T-cell (primary cell): ENCODE data around the gene PLCL1. TPM values are rescaled to one million over a fixed set of nuclear protein-coding genes. Genes with fewer than 3 reads are reported as not detected.
A peak's percentile ranks its signal among the peaks of the same experiment; 100 is the strongest.

Source experiments
- ATAC-seq, 4 experiments: fragments of 200-7000 bp in 3 of 4; fragments of 150-1000 bp in 1 of 4; cut with Tn5 transposase; replicated peaks in 1 of 4; 1 replicate in 3 of 4; 2 replicates in 1 of 4; pipeline ENCODE4 v1.10.0; 2021; ENCODE audit warnings: moderate library complexity in 3 of 4, mild to moderate bottlenecking in 2 of 4, moderate number of reproducible peaks in 1 of 4
- CTCF ChIA-PET, 2 donors: fragments of 300-600 bp; sonication (Branson Sonifier 250); formaldehyde crosslinking; loops; one replicate each; lab custom pipeline; 2022; ENCODE audit warnings: antibody characterized with exemption in 2 of 2; lab: Charles Lee
- POLR2A ChIA-PET, 2 donors: fragments of 300-600 bp; sonication (Branson Sonifier 250); formaldehyde crosslinking; loops; one replicate each; lab custom pipeline; 2022; ENCODE audit warnings: antibody characterized with exemption in 2 of 2; lab: Charles Lee
- DNase-seq, 35 experiments: peaks; one replicate each; pipeline versions ENCODE4 v3.0.0 to v3.0.0-alpha.2; 2013 to 2023
- H3K27ac ChIP-seq: one replicate; pipeline ENCODE4 v1.5.1; 2013; ENCODE audit warnings: low read length
- H3K27me3 ChIP-seq, 2 experiments: replicated peaks in 1 of 2; 1 replicate in 1 of 2; 2 replicates in 1 of 2; pipeline versions ENCODE4 v1.6.1 to v1.7.0; 2013; ENCODE audit warnings: low read length in 1 of 2, mixed read lengths in 1 of 2; ENCODE audit not compliant: control insufficient read depth in 2 of 2, insufficient read depth in 2 of 2; ENCODE audit errors: extremely low read depth in 1 of 2
- H3K36me3 ChIP-seq, 2 donors: 1 replicate in 1 of 2; 2 replicates in 1 of 2; pipeline versions ENCODE4 v1.6.1 to v1.7.0; 2013; ENCODE audit warnings: low read length in 1 of 2; ENCODE audit not compliant: control insufficient read depth in 2 of 2, insufficient read depth in 1 of 2; ENCODE audit errors: extremely low read depth in 1 of 2
- H3K4me1 ChIP-seq, 2 experiments: 1 replicate in 1 of 2; 2 replicates in 1 of 2; pipeline versions ENCODE4 v1.6.1 to v1.7.0; 2013; ENCODE audit warnings: low read length in 2 of 2, mixed read lengths in 1 of 2; ENCODE audit not compliant: insufficient read depth in 2 of 2, control insufficient read depth in 1 of 2; ENCODE audit errors: extremely low read depth in 1 of 2
- H3K4me3 ChIP-seq, 2 donors: 1 replicate in 1 of 2; 2 replicates in 1 of 2; pipeline versions ENCODE4 v1.5.1 to v1.7.0; 2013; ENCODE audit warnings: mild to moderate bottlenecking in 2 of 2, low read length in 1 of 2, moderate library complexity in 1 of 2; ENCODE audit not compliant: control insufficient read depth in 1 of 2; ENCODE audit errors: extremely low read depth in 1 of 2
- H3K9me3 ChIP-seq: 2 replicates; pipeline ENCODE4 v1.7.0; 2013
- H3K27ac Mint-ChIP-seq, 2 donors: one replicate each; pipeline ENCODE4 v1.8.0; 2020 to 2021; ENCODE audit warnings: mild to moderate bottlenecking in 2 of 2, mixed read lengths in 2 of 2
- H3K27me3 Mint-ChIP-seq, 2 donors: one replicate each; pipeline ENCODE4 v1.8.0; 2021 to 2022; ENCODE audit warnings: mixed read lengths in 2 of 2
- H3K36me3 Mint-ChIP-seq: one replicate; pipeline ENCODE4 v1.8.0; 2021; ENCODE audit warnings: mixed read lengths
- H3K4me1 Mint-ChIP-seq, 3 donors: one replicate each; pipeline ENCODE4 v1.8.0; 2020 to 2022; ENCODE audit warnings: mixed read lengths in 3 of 3, mild to moderate bottlenecking in 1 of 3
- H3K4me3 Mint-ChIP-seq, 3 donors: one replicate each; pipeline ENCODE4 v1.8.0; 2020 to 2022; ENCODE audit warnings: mild to moderate bottlenecking in 3 of 3, mixed read lengths in 3 of 3, moderate library complexity in 3 of 3
- H3K9me3 Mint-ChIP-seq, 3 donors: one replicate each; pipeline ENCODE4 v1.8.0; 2020 to 2022; ENCODE audit warnings: mixed read lengths in 3 of 3
- WGBS: methylation state at CpG from one replicate; pipeline ENCODE4 v1.1.5; 2013; ENCODE audit warnings: missing lambda C conversion rate; ENCODE audit not compliant: insufficient coverage; 5-methylcytosine and 5-hydroxymethylcytosine counted together
- total RNA-seq, 35 experiments: library from RNA in 6 of 35; stranded (reverse) in 6 of 35; fragments of 120-200 nt in 1 of 35; gene quantifications; one replicate each; pipeline versions ENCODE4 v1.2.1 to v1.2.4 and lab custom pipeline; 2013 to 2026

The PLCL1 gene
- total RNA-seq, 5 donors from 2014 or later (not counting 1 experiment from before 2014, with no cell fraction given) = 15.3 to 24.7 (median 20.3) TPM

- Mint-ChIP-seq H3K27me3 (no peaks in the 10 kb centered on the region), H3K9me3 (no peaks in the 10 kb centered on the region), H3K27ac (peak overlapping the region; percentile 49 to 67), H3K36me3 (peaks cover 15% of the 10 kb centered on the region), H3K4me3 (no peak overlapping the region), H3K4me1 (peaks cover 55 to 67% (median 60%) of the 10 kb centered on the region in 3 donors)
- H3K27me3 ChIP-seq = no peaks in the 10 kb centered on the region
- H3K36me3 ChIP-seq = no peaks in the 10 kb centered on the region
- DNase-seq = no peak
- ChIA-PET POLR2A (no interaction called here), CTCF (interaction anchor here in 1 of 2 donors (0.6 kb wide), 2 partner anchors 260 to 391 kb away, joined by 3 read pairs; no protein-coding TSS in a partner anchor)
- H3K27ac ChIP-seq = no peak overlapping the region
- H3K4me3 ChIP-seq = no peak overlapping the region
- no peak for ATAC-seq
- H3K4me1 ChIP-seq = peaks cover 13 to 44% of the 10 kb centered on the region in 2 experiments
- WGBS = no CpG with 5 or more reads among the region's 1 CpG
- H3K9me3 ChIP-seq = no peaks in the 10 kb centered on the region
Observed at GRCh38 chr2:197888321-197888720, 83.9 kb downstream of the PLCL1 start.

- POLR2A ChIA-PET = interaction anchor here in 1 of 2 donors (0.5 kb wide), 1 partner anchor 37 kb away, joined by 3 read pairs; no protein-coding TSS in a partner anchor
- Mint-ChIP-seq H3K27me3 (no peaks in the 10 kb centered on the region), H3K4me3 (peak overlapping the region; percentile 13 to 54 (median 28)), H3K36me3 (peaks cover 15% of the 10 kb centered on the region), H3K9me3 (no peaks in the 10 kb centered on the region), H3K27ac (peak overlapping the region; percentile 90 to 95), H3K4me1 (peaks cover 60 to 71% (median 60%) of the 10 kb centered on the region in 3 donors)
- Histone ChIP-seq H3K4me1 (peaks cover 17 to 48% of the 10 kb centered on the region in 2 experiments), H3K9me3 (no peaks in the 10 kb centered on the region), H3K36me3 (no peaks in the 10 kb centered on the region), H3K27ac (peak overlapping the region; percentile 50), H3K4me3 (no peak overlapping the region), H3K27me3 (no peaks in the 10 kb centered on the region)
- WGBS = 22% methylated on average over 2 of the region's 2 CpGs
- peak in 19 of 35 experiments; percentile 5 to 63 (median 32) for DNase-seq
- ATAC-seq = peak; percentile 77 to 90 (median 86)
- CTCF ChIA-PET = interaction anchor here (1.1 kb wide), 2 partner anchors 47 to 51 kb away, joined by 3 to 6 read pairs; no protein-coding TSS in a partner anchor
Observed at GRCh38 chr2:197889041-197889440, 84.6 kb downstream of the PLCL1 start.

DNA sequence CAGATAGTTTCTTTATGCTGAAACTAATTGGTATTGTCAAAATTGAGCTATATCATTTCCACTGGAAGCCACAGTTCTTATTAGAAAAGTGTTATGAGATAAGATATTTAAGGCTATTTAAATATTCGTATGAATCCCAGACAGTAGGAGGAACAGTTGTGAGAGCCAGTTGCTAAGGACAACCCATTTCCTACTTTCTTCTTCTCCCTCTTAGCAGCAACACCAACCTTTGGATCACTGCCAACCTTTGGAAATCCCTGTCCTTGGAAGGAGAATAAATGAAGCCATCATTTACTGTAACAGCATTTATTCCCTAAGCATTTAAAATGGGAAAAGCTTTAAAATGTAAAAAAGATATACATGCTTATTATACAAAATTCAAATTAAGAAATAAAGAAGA is 85.8 kb downstream of the PLCL1 start:
- H3K36me3 ChIP-seq = no peaks in the 10 kb centered on the region
- H3K27me3 Mint-ChIP-seq = no peaks in the 10 kb centered on the region
- DNase-seq (no peak), ATAC-seq (no peak)
- H3K4me1 Mint-ChIP-seq = peaks cover 66 to 80% (median 71%) of the 10 kb centered on the region in 3 donors
- no peak overlapping the region for H3K4me3 ChIP-seq
- H3K27ac ChIP-seq = no peak overlapping the region
- POLR2A ChIA-PET = no interaction called here
- peaks cover 15% of the 10 kb centered on the region for H3K36me3 Mint-ChIP-seq
- WGBS = no CpG with 5 or more reads among the region's 1 CpG
- H3K9me3 Mint-ChIP-seq = no peaks in the 10 kb centered on the region
- peak overlapping the region in 1 of 2 donors; percentile 90 for H3K27ac Mint-ChIP-seq
- CTCF ChIA-PET = interaction anchor here in 1 of 2 donors (0.9 to 1.1 kb wide), 2 partner anchors 20 to 48 kb away, joined by 3 to 4 read pairs; no protein-coding TSS in a partner anchor
- H3K4me1 ChIP-seq = peaks cover 18 to 54% of the 10 kb centered on the region in 2 experiments
- H3K27me3 ChIP-seq = no peaks in the 10 kb centered on the region
- H3K4me3 Mint-ChIP-seq = no peak overlapping the region
- no peaks in the 10 kb centered on the region for H3K9me3 ChIP-seq

GRCh38 chr2:197891897-197892442 is 87.6 kb downstream of the PLCL1 start:
- H3K36me3 ChIP-seq = no peaks in the 10 kb centered on the region
- H3K4me3 Mint-ChIP-seq = peak overlapping the region; percentile 52 to 81 (median 78)
- H3K9me3 Mint-ChIP-seq = no peaks in the 10 kb centered on the region
- ChIA-PET CTCF (interaction anchor here (0.6 to 1.5 kb wide), 2 partner anchors 25 to 44 kb away, joined by 3 to 4 read pairs; no protein-coding TSS in a partner anchor), POLR2A (interaction anchor here (0.5 to 1.1 kb wide), 4 partner anchors 11 to 216 kb away, joined by 3 to 6 read pairs (median 3); no protein-coding TSS in a partner anchor)
- peaks cover 18 to 54% of the 10 kb centered on the region in 2 experiments for H3K4me1 ChIP-seq
- peak overlapping the region; percentile 79 for H3K27ac ChIP-seq
- H3K27me3 ChIP-seq = no peaks in the 10 kb centered on the region
- no peak overlapping the region for H3K4me3 ChIP-seq
- H3K36me3 Mint-ChIP-seq = peaks cover 13% of the 10 kb centered on the region
- H3K27me3 Mint-ChIP-seq = no peaks in the 10 kb centered on the region
- peaks cover 65 to 80% (median 66%) of the 10 kb centered on the region in 3 donors for H3K4me1 Mint-ChIP-seq
- DNase-seq (peak in 6 of 35 experiments; percentile 3 to 48 (median 8)), ATAC-seq (peak; percentile 62 to 80 (median 68))
- WGBS = 63% methylated on average over 3 of the region's 7 CpGs
- no peaks in the 10 kb centered on the region for H3K9me3 ChIP-seq
- H3K27ac Mint-ChIP-seq = peak overlapping the region; percentile 95 to 97

- Histone ChIP-seq H3K27me3 (no peaks in the 10 kb centered on the region), H3K4me1 (peaks cover 18 to 48% of the 10 kb centered on the region in 2 experiments), H3K36me3 (no peaks in the 10 kb centered on the region), H3K4me3 (no peak overlapping the region), H3K9me3 (no peaks in the 10 kb centered on the region), H3K27ac (peak overlapping the region; percentile 79)
- peak overlapping the region; percentile 95 to 97 for H3K27ac Mint-ChIP-seq
- peaks cover 67 to 78% (median 67%) of the 10 kb centered on the region in 3 donors for H3K4me1 Mint-ChIP-seq
- H3K9me3 Mint-ChIP-seq = no peaks in the 10 kb centered on the region
- ChIA-PET POLR2A (interaction anchor here in 1 of 2 donors (0.8 kb wide), 1 partner anchor 460 kb away, joined by 4 read pairs; no protein-coding TSS in a partner anchor), CTCF (interaction anchor here (0.6 to 1.6 kb wide), 4 partner anchors 49 to 163 kb away, joined by 3 read pairs; no protein-coding TSS in a partner anchor)
- WGBS = 51% methylated on average over 2 of the region's 6 CpGs
- ATAC-seq (peak in 2 of 4 experiments; percentile 20 to 54), DNase-seq (peak in 6 of 35 experiments; percentile 2 to 29 (median 4))
- H3K4me3 Mint-ChIP-seq = peak overlapping the region; percentile 56 to 78 (median 77)
- no peaks in the 10 kb centered on the region for H3K27me3 Mint-ChIP-seq
- peaks cover 15% of the 10 kb centered on the region for H3K36me3 Mint-ChIP-seq
Observed at GRCh38 chr2:197893403-197894177, 89.2 kb downstream of the PLCL1 start.
